ENCODE data around the gene ANAPC16.

- TF ChIP-seq POLR2AphosphoS5 (IDR thresholded peaks at IDR 0.05; ENCODE audit: borderline replicate concordance, low read depth, low read length) = no peak
- TF ChIP-seq EZH2 (IDR thresholded peaks at IDR 0.05) = no peak
These were observed 17.8 kb downstream of the ANAPC16 start for GRCh38 chr10:72233621-72234020.

Measured in SK-N-MC (cell line).